T-cell (primary cell): ENCODE measurements around the gene SDK2. TPM values are rescaled to one million over a fixed set of nuclear protein-coding genes. Genes with fewer than 3 reads are reported as not detected.

Source experiments
- ATAC-seq, 4 experiments: fragments of 200-7000 bp in 3 of 4; fragments of 150-1000 bp in 1 of 4; cut with Tn5 transposase; replicated peaks in 1 of 4; 1 replicate in 3 of 4; 2 replicates in 1 of 4; pipeline ENCODE4 v1.10.0; 2021; ENCODE audit warnings: moderate library complexity in 3 of 4, mild to moderate bottlenecking in 2 of 4, moderate number of reproducible peaks in 1 of 4
- CTCF ChIA-PET, 2 donors: fragments of 300-600 bp; sonication (Branson Sonifier 250); formaldehyde crosslinking; loops; one replicate each; lab custom pipeline; 2022; ENCODE audit warnings: antibody characterized with exemption in 2 of 2; lab: Charles Lee
- POLR2A ChIA-PET, 2 donors: fragments of 300-600 bp; sonication (Branson Sonifier 250); formaldehyde crosslinking; loops; one replicate each; lab custom pipeline; 2022; ENCODE audit warnings: antibody characterized with exemption in 2 of 2; lab: Charles Lee
- DNase-seq, 35 experiments: peaks; one replicate each; pipeline versions ENCODE4 v3.0.0 to v3.0.0-alpha.2; 2013 to 2023
- H3K27ac ChIP-seq: one replicate; pipeline ENCODE4 v1.5.1; 2013; ENCODE audit warnings: low read length
- H3K27me3 ChIP-seq, 2 experiments: replicated peaks in 1 of 2; 1 replicate in 1 of 2; 2 replicates in 1 of 2; pipeline versions ENCODE4 v1.6.1 to v1.7.0; 2013; ENCODE audit warnings: low read length in 1 of 2, mixed read lengths in 1 of 2; ENCODE audit not compliant: control insufficient read depth in 2 of 2, insufficient read depth in 2 of 2; ENCODE audit errors: extremely low read depth in 1 of 2
- H3K36me3 ChIP-seq, 2 donors: 1 replicate in 1 of 2; 2 replicates in 1 of 2; pipeline versions ENCODE4 v1.6.1 to v1.7.0; 2013; ENCODE audit warnings: low read length in 1 of 2; ENCODE audit not compliant: control insufficient read depth in 2 of 2, insufficient read depth in 1 of 2; ENCODE audit errors: extremely low read depth in 1 of 2
- H3K4me1 ChIP-seq, 2 experiments: 1 replicate in 1 of 2; 2 replicates in 1 of 2; pipeline versions ENCODE4 v1.6.1 to v1.7.0; 2013; ENCODE audit warnings: low read length in 2 of 2, mixed read lengths in 1 of 2; ENCODE audit not compliant: insufficient read depth in 2 of 2, control insufficient read depth in 1 of 2; ENCODE audit errors: extremely low read depth in 1 of 2
- H3K4me3 ChIP-seq, 2 donors: 1 replicate in 1 of 2; 2 replicates in 1 of 2; pipeline versions ENCODE4 v1.5.1 to v1.7.0; 2013; ENCODE audit warnings: mild to moderate bottlenecking in 2 of 2, low read length in 1 of 2, moderate library complexity in 1 of 2; ENCODE audit not compliant: control insufficient read depth in 1 of 2; ENCODE audit errors: extremely low read depth in 1 of 2
- H3K9me3 ChIP-seq: 2 replicates; pipeline ENCODE4 v1.7.0; 2013
- H3K27ac Mint-ChIP-seq, 2 donors: one replicate each; pipeline ENCODE4 v1.8.0; 2020 to 2021; ENCODE audit warnings: mild to moderate bottlenecking in 2 of 2, mixed read lengths in 2 of 2
- H3K27me3 Mint-ChIP-seq, 2 donors: one replicate each; pipeline ENCODE4 v1.8.0; 2021 to 2022; ENCODE audit warnings: mixed read lengths in 2 of 2
- H3K36me3 Mint-ChIP-seq: one replicate; pipeline ENCODE4 v1.8.0; 2021; ENCODE audit warnings: mixed read lengths
- H3K4me1 Mint-ChIP-seq, 3 donors: one replicate each; pipeline ENCODE4 v1.8.0; 2020 to 2022; ENCODE audit warnings: mixed read lengths in 3 of 3, mild to moderate bottlenecking in 1 of 3
- H3K4me3 Mint-ChIP-seq, 3 donors: one replicate each; pipeline ENCODE4 v1.8.0; 2020 to 2022; ENCODE audit warnings: mild to moderate bottlenecking in 3 of 3, mixed read lengths in 3 of 3, moderate library complexity in 3 of 3
- H3K9me3 Mint-ChIP-seq, 3 donors: one replicate each; pipeline ENCODE4 v1.8.0; 2020 to 2022; ENCODE audit warnings: mixed read lengths in 3 of 3
- WGBS: methylation state at CpG from one replicate; pipeline ENCODE4 v1.1.5; 2013; ENCODE audit warnings: missing lambda C conversion rate; ENCODE audit not compliant: insufficient coverage; 5-methylcytosine and 5-hydroxymethylcytosine counted together
- total RNA-seq, 35 experiments: library from RNA in 6 of 35; stranded (reverse) in 6 of 35; fragments of 120-200 nt in 1 of 35; gene quantifications; one replicate each; pipeline versions ENCODE4 v1.2.1 to v1.2.4 and lab custom pipeline; 2013 to 2026

The SDK2 gene
- total RNA-seq, 5 donors from 2014 or later (not counting 1 experiment from before 2014, with no cell fraction given): 2.9 to 8.3 (median 4.8) TPM

DNA sequence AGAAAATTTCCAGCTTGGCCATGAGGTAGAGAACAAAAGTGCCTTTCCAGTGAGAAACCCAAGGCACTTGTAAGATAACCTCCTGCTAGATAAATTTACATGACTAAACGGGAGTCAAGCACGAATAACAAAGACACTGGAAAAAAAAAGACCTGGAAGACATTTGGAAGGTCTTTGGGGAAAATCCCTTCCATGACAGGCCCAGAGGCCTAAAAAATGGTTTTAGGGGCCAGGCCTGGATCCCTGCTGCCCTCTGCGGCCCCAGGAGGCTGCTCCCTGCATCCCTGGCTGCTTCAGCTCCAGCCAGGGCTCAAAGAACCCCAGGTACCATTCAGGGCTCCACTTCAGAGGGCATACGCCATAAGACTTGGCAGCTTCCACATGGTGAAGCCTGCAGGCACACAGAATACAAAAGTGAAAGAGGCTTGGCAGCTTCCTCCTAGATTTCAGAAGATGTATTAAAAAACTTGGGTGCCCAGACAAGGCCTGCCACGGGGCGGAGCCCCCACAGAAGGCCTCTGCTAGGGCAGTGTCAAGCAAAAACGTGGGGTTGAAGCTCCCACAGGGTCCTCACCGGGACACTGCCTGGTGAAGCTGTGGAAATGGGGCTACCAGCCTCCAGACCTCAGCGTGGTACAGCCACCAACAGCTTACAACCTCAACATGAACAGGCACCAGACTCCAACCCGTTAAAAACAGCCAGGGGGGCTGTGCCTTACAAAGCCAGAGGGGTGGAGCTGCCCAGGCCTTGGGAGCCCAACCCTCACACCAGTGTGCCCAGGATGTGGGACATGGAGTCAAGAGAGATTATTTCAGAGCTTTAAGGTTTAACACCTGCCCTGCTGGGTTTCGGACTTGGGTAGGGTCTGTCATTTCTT is 77.1 kb downstream of the SDK2 start:
- 58% methylated on average over 6 of the region's 11 CpGs for WGBS
- peak in 26 of 35 experiments; percentile 3 to 46 (median 20) for DNase-seq
- H3K9me3 Mint-ChIP-seq: no peaks in the 10 kb centered on the region
- Histone ChIP-seq H3K9me3 (no peaks in the 10 kb centered on the region), H3K4me3 (peak overlapping the region in 1 of 2 donors; percentile 2), H3K4me1 (peaks cover 0 to 11% of the 10 kb centered on the region in 2 experiments), H3K36me3 (no peaks in the 10 kb centered on the region), H3K27me3 (no peaks in the 10 kb centered on the region), H3K27ac (peak overlapping the region; percentile 44)
- ChIA-PET CTCF (interaction anchor here (0.6 to 0.7 kb wide), 3 partner anchors 17 to 414 kb away, joined by 3 to 4 read pairs (median 3); no protein-coding TSS in a partner anchor), POLR2A (no interaction called here)
- no peaks in the 10 kb centered on the region for H3K27me3 Mint-ChIP-seq
- peak overlapping the region in 1 of 3 donors; percentile 56 for H3K4me3 Mint-ChIP-seq
- ATAC-seq: peak; percentile 77 to 92 (median 85)
- peak overlapping the region; percentile 86 to 91 for H3K27ac Mint-ChIP-seq
- peaks cover 22 to 25% (median 24%) of the 10 kb centered on the region in 3 donors for H3K4me1 Mint-ChIP-seq
- H3K36me3 Mint-ChIP-seq: no peaks in the 10 kb centered on the region

DNA sequence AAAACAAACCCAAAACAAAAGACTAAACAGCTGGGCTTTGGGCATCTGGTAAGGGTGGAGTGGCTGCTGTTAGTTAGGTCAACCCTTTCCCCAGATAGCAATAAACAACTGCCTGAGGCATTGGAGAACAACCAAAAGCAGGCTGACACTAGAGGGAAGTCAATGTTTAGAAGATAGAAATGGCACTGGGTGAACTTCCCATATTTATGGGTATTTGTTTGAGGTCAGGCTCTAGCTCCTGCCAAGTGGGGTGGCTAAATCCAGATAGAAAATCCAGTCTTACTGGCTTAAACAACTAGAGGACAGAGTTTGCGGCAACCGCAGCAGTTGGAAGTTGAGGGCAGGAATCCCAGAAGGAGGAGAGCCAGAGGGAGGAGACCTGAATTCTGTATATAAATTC is 79.4 kb downstream of the SDK2 start:
- Histone ChIP-seq H3K4me3 (no peak overlapping the region), H3K27me3 (peaks cover 0 to 8% of the 10 kb centered on the region in 2 experiments), H3K27ac (no peak overlapping the region), H3K36me3 (no peaks in the 10 kb centered on the region), H3K4me1 (peaks cover 0 to 15% of the 10 kb centered on the region in 2 experiments), H3K9me3 (no peaks in the 10 kb centered on the region)
- no peak for ATAC-seq
- no CpG with 5 or more reads among the region's 2 CpGs for WGBS
- Mint-ChIP-seq H3K27ac (no peak overlapping the region), H3K4me3 (no peak overlapping the region), H3K9me3 (no peaks in the 10 kb centered on the region), H3K27me3 (no peaks in the 10 kb centered on the region), H3K4me1 (peaks cover 22 to 30% (median 24%) of the 10 kb centered on the region in 3 donors), H3K36me3 (no peaks in the 10 kb centered on the region)
- DNase-seq: no peak
- ChIA-PET POLR2A (no interaction called here), CTCF (no interaction called here)

DNA sequence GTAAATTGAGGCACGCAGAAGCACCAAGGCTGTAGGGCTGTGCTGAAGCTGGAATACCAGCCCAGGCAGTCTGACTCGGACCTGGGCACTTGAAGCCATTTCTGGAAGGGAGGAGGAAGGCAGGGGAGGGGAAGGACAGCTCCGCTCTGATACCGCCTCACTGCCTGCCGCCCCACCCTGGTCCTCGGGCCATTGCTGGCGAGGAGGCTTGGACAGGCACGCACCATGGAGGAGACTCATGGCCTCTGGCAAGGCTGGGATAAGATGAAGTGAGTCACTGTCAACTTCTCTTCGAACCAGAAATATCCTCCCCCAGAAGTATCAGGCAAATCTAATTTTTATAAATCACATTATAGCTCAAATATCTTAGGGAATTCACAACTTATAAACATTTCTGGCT is 81.3 kb downstream of the SDK2 start:
- ATAC-seq (no peak), DNase-seq (no peak)
- H3K27me3 ChIP-seq: peaks cover 0 to 8% of the 10 kb centered on the region in 2 experiments
- no peak overlapping the region for H3K27ac ChIP-seq
- Mint-ChIP-seq H3K36me3 (no peaks in the 10 kb centered on the region), H3K4me3 (no peak overlapping the region), H3K27ac (no peak overlapping the region), H3K27me3 (no peaks in the 10 kb centered on the region), H3K4me1 (peaks cover 20 to 30% (median 22%) of the 10 kb centered on the region in 3 donors), H3K9me3 (no peaks in the 10 kb centered on the region)
- CTCF ChIA-PET: interaction anchor here in 1 of 2 donors (0.8 kb wide), 1 partner anchor 147 kb away, joined by 3 read pairs; no protein-coding TSS in a partner anchor
- H3K36me3 ChIP-seq: no peaks in the 10 kb centered on the region
- 81% methylated on average over 3 of the region's 9 CpGs for WGBS
- POLR2A ChIA-PET: no interaction called here
- H3K9me3 ChIP-seq: no peaks in the 10 kb centered on the region
- no peak overlapping the region for H3K4me3 ChIP-seq
- peaks cover 0 to 14% of the 10 kb centered on the region in 2 experiments for H3K4me1 ChIP-seq

DNA sequence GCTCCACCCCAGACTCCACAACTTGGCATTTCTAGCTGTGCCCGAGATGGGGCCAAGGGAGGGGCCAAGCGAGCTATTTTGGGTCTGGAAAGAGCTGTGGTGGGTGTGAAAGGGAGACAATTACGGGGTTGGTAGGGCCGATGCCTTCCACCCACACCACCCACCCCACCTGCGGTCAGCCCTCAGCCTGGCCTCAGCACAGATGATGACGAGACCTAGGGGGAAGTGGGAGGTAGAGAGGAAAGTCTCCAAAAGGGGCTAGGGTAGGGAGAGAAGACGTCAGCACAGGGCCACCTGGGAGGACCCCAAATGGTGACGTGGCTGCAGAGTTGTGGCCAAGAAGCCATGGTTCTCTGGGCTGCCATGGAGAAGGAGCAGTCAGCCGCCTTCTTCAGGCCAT is 83.1 kb downstream of the SDK2 start:
- Mint-ChIP-seq H3K4me3 (no peak overlapping the region), H3K27ac (no peak overlapping the region), H3K36me3 (no peaks in the 10 kb centered on the region), H3K9me3 (no peaks in the 10 kb centered on the region), H3K27me3 (no peaks in the 10 kb centered on the region), H3K4me1 (peaks cover 6 to 14% (median 8%) of the 10 kb centered on the region in 3 donors)
- H3K27ac ChIP-seq: no peak overlapping the region
- no peaks in the 10 kb centered on the region for H3K36me3 ChIP-seq
- WGBS: 83% methylated on average over 3 of the region's 9 CpGs
- H3K4me1 ChIP-seq: peaks cover 0 to 5% of the 10 kb centered on the region in 2 experiments
- DNase-seq (peak in 1 of 35 experiments; percentile 33), ATAC-seq (no peak)
- CTCF ChIA-PET: no interaction called here
- H3K27me3 ChIP-seq: peaks cover 0 to 8% of the 10 kb centered on the region in 2 experiments
- no peaks in the 10 kb centered on the region for H3K9me3 ChIP-seq
- POLR2A ChIA-PET: no interaction called here
- no peak overlapping the region for H3K4me3 ChIP-seq

DNA sequence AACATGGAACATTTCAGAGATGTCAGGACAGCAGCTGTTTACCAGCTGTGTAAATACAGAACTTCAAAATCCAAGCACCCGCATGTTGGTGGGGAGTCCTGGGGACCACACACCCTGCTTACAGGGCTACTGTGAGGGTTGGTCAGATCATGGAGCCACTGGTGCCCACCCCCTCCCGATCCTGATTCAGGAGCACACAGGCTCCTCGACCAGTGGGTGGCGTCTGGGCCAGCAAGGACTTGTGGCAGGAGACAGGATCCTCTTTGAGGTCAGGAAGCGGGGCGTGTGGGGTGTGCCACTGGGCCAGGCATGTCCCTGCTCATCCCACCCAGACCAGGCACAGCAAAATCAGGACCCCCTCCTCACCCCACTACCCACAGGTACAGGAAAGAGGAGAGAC is 83.6 kb downstream of the SDK2 start:
- Histone ChIP-seq H3K36me3 (no peaks in the 10 kb centered on the region), H3K9me3 (no peaks in the 10 kb centered on the region), H3K4me1 (peaks cover 0 to 5% of the 10 kb centered on the region in 2 experiments), H3K27ac (no peak overlapping the region), H3K27me3 (peaks cover 0 to 10% of the 10 kb centered on the region in 2 experiments), H3K4me3 (no peak overlapping the region)
- no peak for ATAC-seq
- peaks cover 6 to 14% (median 8%) of the 10 kb centered on the region in 3 donors for H3K4me1 Mint-ChIP-seq
- 85% methylated on average over 3 of the region's 6 CpGs for WGBS
- CTCF ChIA-PET: no interaction called here
- DNase-seq: no peak
- H3K36me3 Mint-ChIP-seq: no peaks in the 10 kb centered on the region
- no peaks in the 10 kb centered on the region for H3K27me3 Mint-ChIP-seq
- no peak overlapping the region for H3K27ac Mint-ChIP-seq
- no peak overlapping the region for H3K4me3 Mint-ChIP-seq
- H3K9me3 Mint-ChIP-seq: no peaks in the 10 kb centered on the region
- POLR2A ChIA-PET: no interaction called here

DNA sequence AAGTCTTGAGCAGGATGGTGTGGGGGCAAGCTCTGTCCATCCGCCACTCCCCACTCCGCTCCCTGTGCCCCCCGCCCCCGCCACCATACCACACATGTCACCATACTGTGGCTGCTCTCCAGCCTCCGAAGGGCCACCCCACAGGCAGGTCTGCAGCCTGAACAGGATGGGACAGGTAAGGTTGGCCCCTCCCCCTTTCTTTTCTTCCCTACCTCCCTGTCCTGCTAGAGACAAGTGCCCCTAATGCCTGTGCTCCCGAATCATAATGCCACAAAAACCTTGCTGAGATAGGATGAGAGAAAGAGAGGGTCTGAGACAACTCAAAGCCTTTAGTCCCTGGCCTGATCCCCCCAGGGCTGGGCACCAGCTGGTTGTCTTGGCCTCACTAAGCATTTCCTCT is 84.7 kb downstream of the SDK2 start:
- Mint-ChIP-seq H3K27ac (no peak overlapping the region), H3K36me3 (no peaks in the 10 kb centered on the region), H3K27me3 (no peaks in the 10 kb centered on the region), H3K9me3 (peaks cover 0 to under 1% (median 0%) of the 10 kb centered on the region in 3 donors), H3K4me1 (peaks cover 3 to 14% (median 8%) of the 10 kb centered on the region in 3 donors), H3K4me3 (no peak overlapping the region)
- H3K27me3 ChIP-seq: peaks cover 0 to 15% of the 10 kb centered on the region in 2 experiments
- H3K9me3 ChIP-seq: no peaks in the 10 kb centered on the region
- ChIA-PET CTCF (no interaction called here), POLR2A (no interaction called here)
- DNase-seq: no peak
- ATAC-seq: no peak
- WGBS: 100% methylated on average over 2 of the region's 6 CpGs
- H3K27ac ChIP-seq: no peak overlapping the region
- H3K36me3 ChIP-seq: no peaks in the 10 kb centered on the region
- H3K4me3 ChIP-seq: no peak overlapping the region
- H3K4me1 ChIP-seq: peaks cover 0 to 5% of the 10 kb centered on the region in 2 experiments
